GM18520 (cell line): ENCODE results near the gene PRKCD.
A peak's percentile ranks its signal among the peaks of the same experiment; 100 is the strongest.

ENCODE experiments used
- ATAC-seq: cut with Tn5 transposase; IDR thresholded peaks from one replicate; pipeline ENCODE4 v1.9.1; 2021; ENCODE audit not compliant: unreplicated experiment

The PRKCD gene

GRCh38 chr3:53160660-53161449 lies at the start of gene PRKCD:
Gene PRKCD (plus strand): TSS chr3:53161209. CDS start chr3:53178423, 17,214 bp downstream.
- peak; percentile 23 for ATAC-seq

GRCh38 chr3:53111822-53112221 lies 49.2 kb upstream of the PRKCD start:
- no peak for ATAC-seq

DNA sequence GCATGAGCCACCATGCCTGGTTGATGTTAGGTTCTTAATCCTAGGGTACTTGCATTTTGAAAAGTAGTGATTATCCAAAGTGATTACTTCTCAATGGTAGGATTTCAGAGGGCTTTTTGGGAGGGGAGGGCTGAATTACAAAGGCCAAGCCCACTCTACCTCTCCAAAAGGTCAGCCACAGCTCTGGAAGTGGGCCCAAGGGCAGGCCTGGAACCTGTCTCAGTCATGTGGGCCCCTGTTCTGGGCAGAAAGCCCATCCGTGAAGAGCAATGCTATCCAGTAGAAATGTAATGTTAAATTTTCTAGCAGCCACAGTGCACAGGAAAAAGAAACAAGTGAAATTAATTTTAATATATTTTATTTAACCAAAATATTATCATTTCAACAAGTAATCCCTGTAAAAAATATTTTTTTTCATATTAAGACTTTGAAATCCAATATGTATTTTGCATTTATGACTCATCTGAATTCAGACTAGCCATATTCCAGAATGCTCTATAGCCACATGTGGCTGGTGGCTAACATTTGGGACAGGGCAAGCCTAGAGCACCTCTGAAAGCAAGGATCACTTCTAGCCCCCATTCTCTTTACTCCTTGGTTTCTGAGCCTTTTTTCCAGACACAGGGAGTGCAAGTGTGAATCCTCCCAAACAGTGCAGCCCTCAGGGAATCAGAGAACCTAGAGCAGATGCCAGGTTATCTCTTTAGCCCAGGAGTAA lies 47.6 kb upstream of the PRKCD start:
- ATAC-seq = no peak

DNA sequence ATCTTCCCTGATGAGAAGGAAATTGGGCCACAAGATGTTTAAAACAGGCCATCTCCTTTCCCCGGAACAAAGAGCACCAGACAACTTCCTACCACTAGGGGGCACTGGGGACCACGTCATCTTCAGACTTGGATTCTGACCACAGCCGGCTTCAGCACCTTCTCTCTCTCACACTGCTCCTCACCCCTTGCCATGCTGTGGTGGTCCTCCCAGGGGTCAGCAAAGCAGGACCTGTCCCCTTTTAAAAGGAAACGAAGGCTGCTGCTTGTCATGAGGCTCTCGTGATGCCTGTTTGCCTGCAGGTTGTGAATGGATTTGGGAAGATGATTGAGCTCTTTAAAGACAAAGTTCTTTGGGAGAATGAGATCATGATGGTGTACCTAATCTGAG lies 47.0 kb upstream of the PRKCD start:
- no peak for ATAC-seq

DNA sequence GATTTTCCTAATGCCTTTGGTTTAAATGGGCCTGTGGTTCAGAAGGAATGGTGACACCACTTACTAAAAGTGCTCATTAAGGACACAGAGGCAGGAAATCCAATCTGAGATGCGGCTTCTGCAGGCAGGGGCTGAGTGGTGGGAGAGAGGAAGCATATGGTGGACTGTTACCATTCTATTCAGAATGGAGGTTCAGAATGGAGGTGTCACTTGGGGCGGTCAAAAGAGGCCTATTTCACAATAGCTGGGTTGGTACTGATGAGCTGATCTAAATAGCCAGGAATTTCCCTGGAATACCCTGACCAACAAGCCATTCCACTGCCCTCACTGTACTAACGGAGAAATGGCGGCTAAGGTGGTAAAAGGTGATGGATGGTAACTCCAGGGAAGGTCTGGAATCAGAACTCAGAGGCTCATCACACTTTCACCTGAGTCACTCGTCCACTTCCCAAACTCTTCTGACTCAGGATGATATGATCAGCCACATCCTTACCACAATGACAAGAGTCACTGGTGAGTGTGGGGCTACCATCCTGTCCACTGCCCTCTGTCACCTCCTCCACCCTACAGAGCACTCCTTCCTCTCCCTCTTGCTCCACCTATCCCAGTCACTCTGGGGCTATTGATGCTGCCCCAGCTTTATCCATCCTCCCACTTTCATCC lies 46.5 kb upstream of the PRKCD start:
- ATAC-seq = no peak

DNA sequence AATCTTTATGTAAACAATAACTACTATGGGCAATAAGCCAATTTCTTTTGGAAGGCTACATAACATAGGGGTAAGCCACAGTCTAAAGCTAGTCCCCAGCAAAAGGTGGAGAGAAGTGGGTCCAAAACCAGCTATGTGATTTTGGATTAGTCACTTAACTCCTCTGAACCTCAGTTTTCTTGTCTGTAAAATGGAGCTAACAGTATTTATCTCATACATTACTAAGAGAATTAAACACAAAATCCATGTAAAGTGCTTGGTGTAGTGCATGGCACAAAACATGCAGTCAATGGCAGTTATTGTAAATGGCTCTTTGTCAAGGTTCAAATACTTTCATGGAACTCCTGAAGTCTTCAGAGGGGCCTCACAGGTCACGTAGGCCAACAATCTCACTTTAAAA lies 44.1 kb upstream of the PRKCD start:
- ATAC-seq = no peak

GRCh38 chr3:53120336-53120735 lies 40.7 kb upstream of the PRKCD start:
- ATAC-seq = no peak

GRCh38 chr3:53122255-53122932 lies 38.6 kb upstream of the PRKCD start:
- no peak for ATAC-seq

DNA sequence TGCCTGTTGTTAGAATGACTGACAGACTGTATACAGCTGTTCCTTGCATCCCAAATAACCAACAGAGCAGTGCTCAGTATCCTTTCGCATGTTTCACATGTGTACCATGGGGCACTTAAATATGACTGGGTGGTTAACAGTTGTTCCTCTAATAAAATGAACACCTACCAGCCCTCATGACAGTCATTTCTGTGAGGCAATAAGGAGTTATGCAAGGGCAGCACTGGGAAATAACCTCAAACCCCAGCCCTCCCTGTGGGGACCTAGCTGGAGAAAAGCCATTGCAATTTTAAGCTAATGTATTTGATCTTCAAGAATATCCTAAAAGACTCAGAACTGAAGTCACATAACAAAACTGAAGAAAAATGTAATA lies 38.1 kb upstream of the PRKCD start:
- no peak for ATAC-seq

GRCh38 chr3:53123510-53123909 lies 37.5 kb upstream of the PRKCD start:
- ATAC-seq = no peak

GRCh38 chr3:53123953-53124352 lies 37.1 kb upstream of the PRKCD start:
- no peak for ATAC-seq

GRCh38 chr3:53126601-53127000 lies 34.4 kb upstream of the PRKCD start:
- no peak for ATAC-seq

- no peak for ATAC-seq
Measured at GRCh38 chr3:53129344-53129743, 31.7 kb upstream of the PRKCD start.

- no peak for ATAC-seq
Measured at GRCh38 chr3:53130179-53131061, 30.6 kb upstream of the PRKCD start, which contains the start of gene RFT1. Gene RFT1 (minus strand): TSS chr3:53130435. CDS start chr3:53130400, 35 bp downstream.

GRCh38 chr3:53131096-53131495 lies 29.9 kb upstream of the PRKCD start:
- no peak for ATAC-seq

GRCh38 chr3:53132347-53132746 lies 28.7 kb upstream of the PRKCD start:
- ATAC-seq = no peak

- ATAC-seq = peak; percentile 57
Measured at GRCh38 chr3:53134631-53135232, 26.3 kb upstream of the PRKCD start.

DNA sequence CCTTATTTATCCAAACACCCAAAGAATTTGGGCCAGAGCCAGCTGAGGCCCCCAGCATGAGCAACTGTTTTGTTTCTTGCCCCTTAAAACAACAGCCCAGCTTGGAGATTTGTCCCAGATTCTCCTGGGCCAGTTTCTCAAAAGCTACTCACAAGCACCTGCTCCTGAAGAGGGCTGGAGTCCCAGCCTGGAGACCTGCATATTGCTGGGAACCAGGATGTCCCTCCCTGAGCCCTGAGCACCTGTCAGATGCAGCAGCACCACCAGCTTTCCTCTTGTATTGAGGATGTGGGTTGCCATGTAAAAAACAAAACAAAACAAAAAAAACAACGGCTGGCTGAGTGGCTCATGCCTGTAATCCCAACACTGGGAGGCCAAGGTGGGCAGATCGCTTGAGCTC lies 23.8 kb upstream of the PRKCD start:
- ATAC-seq = no peak

GRCh38 chr3:53137835-53138446 lies 23.1 kb upstream of the PRKCD start:
- no peak for ATAC-seq
